Mammary epithelial cell (primary cell): Measurements from ENCODE around the gene PNPLA1.

ENCODE experiments used
- EZH2 ChIP-seq: IDR thresholded peaks from 2 replicates; pipeline ENCODE4 v1.6.1; 2012; ENCODE audit warnings: low read length, inconsistent platforms, borderline replicate concordance
- TF ChIP-seq, protein P1 (sequence below), 2 donors: IDR thresholded peaks in 1 of 2; conservative IDR thresholded peaks in 1 of 2; 2 replicates each; pipeline ENCODE4 v1.5.1; 2011 to 2012; ENCODE audit warnings: inconsistent platforms in 2 of 2, low read length in 2 of 2, mild to moderate bottlenecking in 2 of 2, control low read depth in 1 of 2, low read depth in 1 of 2; ENCODE audit not compliant: insufficient read depth in 1 of 2; ENCODE audit errors: extremely low read depth in 1 of 2

- TF ChIP-seq, protein P1, sequence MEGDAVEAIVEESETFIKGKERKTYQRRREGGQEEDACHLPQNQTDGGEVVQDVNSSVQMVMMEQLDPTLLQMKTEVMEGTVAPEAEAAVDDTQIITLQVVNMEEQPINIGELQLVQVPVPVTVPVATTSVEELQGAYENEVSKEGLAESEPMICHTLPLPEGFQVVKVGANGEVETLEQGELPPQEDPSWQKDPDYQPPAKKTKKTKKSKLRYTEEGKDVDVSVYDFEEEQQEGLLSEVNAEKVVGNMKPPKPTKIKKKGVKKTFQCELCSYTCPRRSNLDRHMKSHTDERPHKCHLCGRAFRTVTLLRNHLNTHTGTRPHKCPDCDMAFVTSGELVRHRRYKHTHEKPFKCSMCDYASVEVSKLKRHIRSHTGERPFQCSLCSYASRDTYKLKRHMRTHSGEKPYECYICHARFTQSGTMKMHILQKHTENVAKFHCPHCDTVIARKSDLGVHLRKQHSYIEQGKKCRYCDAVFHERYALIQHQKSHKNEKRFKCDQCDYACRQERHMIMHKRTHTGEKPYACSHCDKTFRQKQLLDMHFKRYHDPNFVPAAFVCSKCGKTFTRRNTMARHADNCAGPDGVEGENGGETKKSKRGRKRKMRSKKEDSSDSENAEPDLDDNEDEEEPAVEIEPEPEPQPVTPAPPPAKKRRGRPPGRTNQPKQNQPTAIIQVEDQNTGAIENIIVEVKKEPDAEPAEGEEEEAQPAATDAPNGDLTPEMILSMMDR (conservative IDR thresholded peaks at IDR 0.05 in 1 of 2, IDR thresholded peaks at IDR 0.05 in 1 of 2; ENCODE audit: extremely low read depth in 1 of 2, insufficient read depth in 1 of 2, low read depth in 1 of 2, low read length in 2 of 2), result no peak
- no peak for TF ChIP-seq EZH2
Measured at GRCh38 chr6:36309900-36310299, 40.0 kb downstream of the PNPLA1 start.
